MCF 10A (cell line): ENCODE measurements around the gene GALNT13. TPM values are rescaled to one million over a fixed set of nuclear protein-coding genes. Genes with fewer than 3 reads are reported as not detected.

Source experiments
- BruUV-seq: library from RNA; stranded (reverse); fragments of 400-500 nt; replicated peaks from 2 replicates; lab custom pipeline; 2021; lab: Mats Ljungman, UMichigan
- CTCF ChIA-PET: fragments of 300-600 bp; sonication (Branson Sonifier 250); formaldehyde crosslinking; extraction: SDS; loops from one replicate; lab custom pipeline; 2021; ENCODE audit warnings: antibody characterized with exemption, inconsistent platforms; lab: Yijun Ruan, JAX
- POLR2A ChIA-PET: fragments of 300-600, 350-650 bp; sonication (Branson Sonifier 250); formaldehyde crosslinking; extraction: SDS; loops from one replicate; lab custom pipeline; 2020; ENCODE audit warnings: antibody characterized with exemption, inconsistent platforms; lab: Yijun Ruan, JAX
- DNase-seq: peaks from one replicate; pipeline ENCODE4 v3.0.0-alpha.2; 2018; ENCODE audit not compliant: unreplicated experiment
- H3K27ac Mint-ChIP-seq: one replicate; pipeline ENCODE4 v1.8.0; 2022; ENCODE audit warnings: mild to moderate bottlenecking, low read depth, mixed read lengths; ENCODE audit not compliant: unreplicated experiment
- H3K27me3 Mint-ChIP-seq: one replicate; pipeline ENCODE4 v1.8.0; 2022; ENCODE audit warnings: mixed read lengths; ENCODE audit not compliant: insufficient read depth, unreplicated experiment
- H3K36me3 Mint-ChIP-seq: one replicate; pipeline ENCODE4 v1.8.0; 2022; ENCODE audit warnings: mild to moderate bottlenecking, moderate library complexity, mixed read lengths; ENCODE audit not compliant: insufficient read depth, unreplicated experiment
- H3K4me1 Mint-ChIP-seq: one replicate; pipeline ENCODE4 v1.8.0; 2022; ENCODE audit warnings: mixed read lengths; ENCODE audit not compliant: insufficient read depth, unreplicated experiment
- H3K4me3 Mint-ChIP-seq: one replicate; pipeline ENCODE4 v1.8.0; 2022; ENCODE audit warnings: mild to moderate bottlenecking, moderate library complexity, mixed read lengths; ENCODE audit not compliant: unreplicated experiment
- H3K9me3 Mint-ChIP-seq: one replicate; pipeline ENCODE4 v1.8.0; 2022; ENCODE audit warnings: mixed read lengths; ENCODE audit not compliant: unreplicated experiment
- CTCF ChIP-seq: fragments of 200-600 bp; IDR thresholded peaks from one replicate; pipeline ENCODE4 v1.8.0; 2022; ENCODE audit warnings: antibody characterized with exemption, mild to moderate bottlenecking; ENCODE audit not compliant: unreplicated experiment
- intact Hi-C: fragments of 100-400 bp; cut with micrococcal nuclease; formaldehyde crosslinking; loops from 2 replicates; pipeline ENCODE4 v1.14.1; 2022
- total RNA-seq: library from RNA; stranded (reverse); gene quantifications from 2 replicates; pipeline ENCODE4 v1.2.3, GENCODE V29; 2022

The GALNT13 gene
- total RNA-seq, 1 experiment from 2014 or later, result 0.54 TPM

GRCh38 chr2:154161286-154161685, 289.6 kb downstream of the GALNT13 start:
- no peaks in the 10 kb centered on the region for H3K27me3 Mint-ChIP-seq
- H3K27ac Mint-ChIP-seq, result no peak overlapping the region
- no peaks in the 10 kb centered on the region for H3K36me3 Mint-ChIP-seq
- intact Hi-C loops, result no loop called here
- peaks cover 21% of the 10 kb centered on the region for H3K9me3 Mint-ChIP-seq
- POLR2A ChIA-PET, result no interaction called here
- H3K4me1 Mint-ChIP-seq, result peaks cover 11% of the 10 kb centered on the region
- CTCF ChIA-PET, result no interaction called here
- no peak for TF ChIP-seq CTCF
- no TSS peak for BruUV-seq
- DNase-seq, result no peak
- H3K4me3 Mint-ChIP-seq, result no peak overlapping the region

- no peak for TF ChIP-seq CTCF
- Mint-ChIP-seq H3K36me3 (no peaks in the 10 kb centered on the region), H3K27me3 (no peaks in the 10 kb centered on the region), H3K9me3 (no peaks in the 10 kb centered on the region), H3K4me1 (no peaks in the 10 kb centered on the region), H3K27ac (no peak overlapping the region), H3K4me3 (no peak overlapping the region)
- CTCF ChIA-PET, result interaction anchor here (0.7 kb wide), 1 partner anchor 233 kb away, joined by 3 read pairs; no protein-coding TSS in a partner anchor
- BruUV-seq, result no TSS peak
- POLR2A ChIA-PET, result no interaction called here
- intact Hi-C loops, result no loop called here
- DNase-seq, result no peak
Observed at GRCh38 chr2:154170400-154170799, 298.7 kb downstream of the GALNT13 start.

GRCh38 chr2:154173164-154173563, 301.4 kb downstream of the GALNT13 start:
- BruUV-seq, result no TSS peak

GRCh38 chr2:154173919-154174318, 302.2 kb downstream of the GALNT13 start:
- Mint-ChIP-seq H3K27me3 (no peaks in the 10 kb centered on the region), H3K36me3 (no peaks in the 10 kb centered on the region), H3K4me1 (no peaks in the 10 kb centered on the region), H3K4me3 (no peak overlapping the region), H3K9me3 (no peaks in the 10 kb centered on the region), H3K27ac (no peak overlapping the region)
- ChIA-PET POLR2A (no interaction called here), CTCF (no interaction called here)
- intact Hi-C loops, result no loop called here
- BruUV-seq, result no TSS peak
- no peak for TF ChIP-seq CTCF
- DNase-seq, result no peak

More at GRCh38 chr2:154173164-154173563, 301.4 kb downstream of the GALNT13 start:
- Mint-ChIP-seq H3K36me3 (no peaks in the 10 kb centered on the region), H3K9me3 (no peaks in the 10 kb centered on the region), H3K4me1 (no peaks in the 10 kb centered on the region), H3K4me3 (no peak overlapping the region), H3K27ac (no peak overlapping the region), H3K27me3 (no peaks in the 10 kb centered on the region)
- ChIA-PET POLR2A (no interaction called here), CTCF (no interaction called here)
- no peak for DNase-seq
- intact Hi-C loops, result no loop called here
- TF ChIP-seq CTCF, result no peak
